ENCODE data around the gene TTC24. TPM values are rescaled to one million over a fixed set of nuclear protein-coding genes. Genes with fewer than 3 reads are reported as not detected.

The TTC24 gene
- not detected in 2 replicates for total RNA-seq

GRCh38 chr1:156579472-156579871 lies at the start of gene TTC24:
Gene TTC24, plus strand, starts transcription at chr1:156579723. Its CDS starts 1,642 bp downstream, at chr1:156581365.

GRCh38 chr1:156571919-156572662 lies 7.4 kb upstream of the TTC24 start, which contains the start of gene IQGAP3:
Gene IQGAP3, minus strand, starts transcription at chr1:156572565. Its CDS starts 36 bp downstream, at chr1:156572529.

GRCh38 chr1:156591432-156592157 lies 12.1 kb downstream of the TTC24 start, which contains the start of gene NAXE:
Gene NAXE, plus strand, starts transcription at chr1:156591776. Its CDS starts 29 bp downstream, at chr1:156591805.

GRCh38 chr1:156601122-156601830 lies 21.8 kb downstream of the TTC24 start, which contains the start of gene GPATCH4:
Gene GPATCH4, minus strand, starts transcription at chr1:156601479.

GRCh38 chr1:156618853-156619581 lies 39.5 kb downstream of the TTC24 start, which contains the start of gene HAPLN2:
Gene HAPLN2, plus strand, starts transcription at chr1:156619415. Its CDS starts 4,076 bp downstream, at chr1:156623491.

Other genes starting within 250 kb of the TTC24 start
- gene CCT3, start 241.4 kb upstream of the TTC24 start, total RNA-seq = 235 and 416 TPM in 2 replicates
- gene TSACC, start 241.2 kb upstream of the TTC24 start, total RNA-seq = not detected in 2 replicates
- 0.14 TPM in 1 of 2 replicates, not detected in the other for gene RHBG, start 210.5 kb upstream of the TTC24 start, total RNA-seq
- 23.2 and 29.8 TPM in 2 replicates for gene MEF2D, start 78.9 kb upstream of the TTC24 start, total RNA-seq
- gene IQGAP3, start 7.2 kb upstream of the TTC24 start, total RNA-seq = 0.88 and 62.7 TPM in 2 replicates
- gene NAXE, start 12.1 kb downstream of the TTC24 start, total RNA-seq = 41.8 and 56.4 TPM in 2 replicates
- 14.7 and 17.8 TPM in 2 replicates for gene GPATCH4, start 21.8 kb downstream of the TTC24 start, total RNA-seq
- not detected in 2 replicates for gene HAPLN2, start 39.7 kb downstream of the TTC24 start, total RNA-seq
- not detected in 2 replicates for gene BCAN, start 62.4 kb downstream of the TTC24 start, total RNA-seq
- 2.0 and 69.7 TPM in 2 replicates for gene NES, start 97.7 kb downstream of the TTC24 start, total RNA-seq
- 1.7 and 12.7 TPM in 2 replicates for gene CRABP2, start 125.9 kb downstream of the TTC24 start, total RNA-seq
- 6.7 and 10.1 TPM in 2 replicates for gene METTL25B, start 148.7 kb downstream of the TTC24 start, total RNA-seq
- gene ISG20L2, start 149.0 kb downstream of the TTC24 start, total RNA-seq = 18.2 and 25.9 TPM in 2 replicates
- gene MRPL24, start 161.4 kb downstream of the TTC24 start, total RNA-seq = 20.6 and 37.7 TPM in 2 replicates
- gene HDGF, start 172.0 kb downstream of the TTC24 start, total RNA-seq = 225 and 327 TPM in 2 replicates
- 26.5 and 31.5 TPM in 2 replicates for gene PRCC, start 187.8 kb downstream of the TTC24 start, total RNA-seq
- gene SH2D2A, start 237.1 kb downstream of the TTC24 start, total RNA-seq = 0.14 TPM in 1 of 2 replicates, not detected in the other